ENCODE data around the gene FAM9B.

- TF ChIP-seq, protein P1, sequence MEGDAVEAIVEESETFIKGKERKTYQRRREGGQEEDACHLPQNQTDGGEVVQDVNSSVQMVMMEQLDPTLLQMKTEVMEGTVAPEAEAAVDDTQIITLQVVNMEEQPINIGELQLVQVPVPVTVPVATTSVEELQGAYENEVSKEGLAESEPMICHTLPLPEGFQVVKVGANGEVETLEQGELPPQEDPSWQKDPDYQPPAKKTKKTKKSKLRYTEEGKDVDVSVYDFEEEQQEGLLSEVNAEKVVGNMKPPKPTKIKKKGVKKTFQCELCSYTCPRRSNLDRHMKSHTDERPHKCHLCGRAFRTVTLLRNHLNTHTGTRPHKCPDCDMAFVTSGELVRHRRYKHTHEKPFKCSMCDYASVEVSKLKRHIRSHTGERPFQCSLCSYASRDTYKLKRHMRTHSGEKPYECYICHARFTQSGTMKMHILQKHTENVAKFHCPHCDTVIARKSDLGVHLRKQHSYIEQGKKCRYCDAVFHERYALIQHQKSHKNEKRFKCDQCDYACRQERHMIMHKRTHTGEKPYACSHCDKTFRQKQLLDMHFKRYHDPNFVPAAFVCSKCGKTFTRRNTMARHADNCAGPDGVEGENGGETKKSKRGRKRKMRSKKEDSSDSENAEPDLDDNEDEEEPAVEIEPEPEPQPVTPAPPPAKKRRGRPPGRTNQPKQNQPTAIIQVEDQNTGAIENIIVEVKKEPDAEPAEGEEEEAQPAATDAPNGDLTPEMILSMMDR (conservative IDR thresholded peaks at IDR 0.05; ENCODE audit: low read depth in 2 of 2): no peak
- TF ChIP-seq EZH2 (IDR thresholded peaks at IDR 0.05; ENCODE audit: low read depth, unreplicated experiment) (no peak), REST (IDR thresholded peaks at IDR 0.05; ENCODE audit: unreplicated experiment) (no peak), CREB1 (CRISPR knock-in tag; IDR thresholded peaks at IDR 0.05; ENCODE audit: low read depth) (no peak), EZH2phosphoT487 (IDR thresholded peaks at IDR 0.05; ENCODE audit: unreplicated experiment) (no peak), STAT1 (IDR thresholded peaks at IDR 0.05; ENCODE audit: unreplicated experiment) (no peak), JUNB (IDR thresholded peaks at IDR 0.05; ENCODE audit: unreplicated experiment) (no peak), POLR2AphosphoS5 (IDR thresholded peaks at IDR 0.05; ENCODE audit: low read depth) (no peak), ZNF114 (CRISPR knock-in tag; IDR thresholded peaks at IDR 0.05) (no peak), NANOG (IDR thresholded peaks at IDR 0.05; ENCODE audit: borderline replicate concordance) (no peak), ZNF331 (CRISPR knock-in tag; IDR thresholded peaks at IDR 0.05; ENCODE audit: low read depth) (no peak), ZNF462 (CRISPR knock-in tag; IDR thresholded peaks at IDR 0.05) (no peak)
- TF ChIP-seq, protein P2, sequence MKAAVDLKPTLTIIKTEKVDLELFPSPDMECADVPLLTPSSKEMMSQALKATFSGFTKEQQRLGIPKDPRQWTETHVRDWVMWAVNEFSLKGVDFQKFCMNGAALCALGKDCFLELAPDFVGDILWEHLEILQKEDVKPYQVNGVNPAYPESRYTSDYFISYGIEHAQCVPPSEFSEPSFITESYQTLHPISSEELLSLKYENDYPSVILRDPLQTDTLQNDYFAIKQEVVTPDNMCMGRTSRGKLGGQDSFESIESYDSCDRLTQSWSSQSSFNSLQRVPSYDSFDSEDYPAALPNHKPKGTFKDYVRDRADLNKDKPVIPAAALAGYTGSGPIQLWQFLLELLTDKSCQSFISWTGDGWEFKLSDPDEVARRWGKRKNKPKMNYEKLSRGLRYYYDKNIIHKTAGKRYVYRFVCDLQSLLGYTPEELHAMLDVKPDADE (IDR thresholded peaks at IDR 0.05): no peak
These were observed 21.4 kb upstream of the FAM9B start for GRCh38 chrX:9055354-9055753.
